ENCODE data around the gene COL6A2.

Gene COL6A2

DNA sequence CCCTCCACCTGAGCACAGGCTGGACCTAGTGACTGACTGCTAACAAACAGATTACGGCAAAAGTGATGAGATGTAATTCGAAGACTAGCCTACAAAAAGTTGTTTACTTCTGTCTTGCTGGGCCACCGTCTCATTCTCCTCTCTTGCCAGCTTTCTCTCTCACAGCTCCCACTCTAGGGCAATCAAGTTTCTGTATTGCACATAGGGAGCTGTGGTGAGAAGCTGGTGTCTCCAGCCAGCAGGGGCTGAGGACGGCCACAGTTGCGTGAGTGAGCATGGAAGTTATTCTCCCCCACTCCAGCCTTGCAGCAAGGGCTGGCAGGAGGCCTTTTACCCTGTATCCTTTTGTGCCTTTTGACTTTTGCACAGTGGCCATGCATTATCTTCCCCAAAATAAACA is 8.6 kb upstream of the COL6A2 start:
- H3K36me3 ChIP-seq (ENCODE audit: control insufficient read depth, insufficient read depth, low read length): no peaks in the 10 kb centered on the region
- no peaks in the 10 kb centered on the region for H3K4me1 ChIP-seq (ENCODE audit: control insufficient read depth, insufficient read depth, low read length)
- H3K4me3 ChIP-seq (ENCODE audit: low read depth, low read length): no peak overlapping the region
- H3K27ac ChIP-seq (ENCODE audit: low read depth, low read length): no peak overlapping the region
- H3K9ac ChIP-seq (ENCODE audit: low read depth, low read length): no peak overlapping the region
- H3K9me3 ChIP-seq (ENCODE audit: control insufficient read depth, insufficient read depth, low read length): peaks cover 34% of the 10 kb centered on the region
- no peaks in the 10 kb centered on the region for H3K27me3 ChIP-seq (ENCODE audit: control insufficient read depth, insufficient read depth, low read length)

DNA sequence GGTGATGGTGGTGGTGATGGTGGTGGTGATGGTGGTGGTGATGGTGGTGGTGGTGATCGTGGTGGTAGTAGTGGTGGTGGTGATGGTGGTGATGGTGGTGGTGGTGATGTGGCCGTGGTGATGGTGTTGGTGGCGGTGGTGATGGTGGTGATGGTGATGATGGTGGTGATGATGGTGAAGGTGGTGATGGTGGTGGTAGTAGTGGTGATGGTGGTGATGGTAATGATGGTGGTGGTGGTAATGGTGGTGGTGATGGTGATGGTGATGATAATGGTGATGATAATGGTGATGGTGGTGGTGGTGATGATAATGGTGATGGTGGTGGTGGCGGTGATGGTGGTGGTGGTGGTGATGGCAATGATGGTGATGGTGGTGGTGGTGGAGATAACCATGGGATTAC is 6.8 kb upstream of the COL6A2 start:
- Histone ChIP-seq H3K27ac (ENCODE audit: low read depth, low read length) (no peak overlapping the region), H3K36me3 (ENCODE audit: control insufficient read depth, insufficient read depth, low read length) (no peaks in the 10 kb centered on the region), H3K27me3 (ENCODE audit: control insufficient read depth, insufficient read depth, low read length) (no peaks in the 10 kb centered on the region), H3K9ac (ENCODE audit: low read depth, low read length) (no peak overlapping the region), H3K9me3 (ENCODE audit: control insufficient read depth, insufficient read depth, low read length) (peaks cover 38% of the 10 kb centered on the region), H3K4me3 (ENCODE audit: low read depth, low read length) (no peak overlapping the region), H3K4me1 (ENCODE audit: control insufficient read depth, insufficient read depth, low read length) (no peaks in the 10 kb centered on the region)

DNA sequence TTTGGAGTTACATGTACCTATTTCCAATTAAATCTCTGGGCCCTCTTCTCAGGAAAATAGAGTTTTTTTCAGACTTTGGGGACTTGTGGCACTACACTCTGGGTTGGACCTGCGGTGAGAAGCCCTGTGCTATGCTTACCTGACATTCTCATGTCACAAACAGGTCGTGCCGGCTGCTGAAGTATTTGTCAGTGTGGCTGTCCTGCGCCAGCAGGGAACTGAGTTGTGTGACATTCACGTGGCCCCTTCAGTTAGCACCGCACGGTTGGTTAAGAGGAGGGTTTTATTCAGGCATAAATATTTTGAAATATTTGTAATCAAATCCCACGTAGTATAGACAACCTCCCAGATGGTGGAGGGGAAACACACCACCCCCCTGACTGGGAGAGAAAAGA is 6.3 kb upstream of the COL6A2 start:
- no peaks in the 10 kb centered on the region for H3K27me3 ChIP-seq (ENCODE audit: control insufficient read depth, insufficient read depth, low read length)
- no peak overlapping the region for H3K4me3 ChIP-seq (ENCODE audit: low read depth, low read length)
- H3K4me1 ChIP-seq (ENCODE audit: control insufficient read depth, insufficient read depth, low read length): no peaks in the 10 kb centered on the region
- H3K9ac ChIP-seq (ENCODE audit: low read depth, low read length): no peak overlapping the region
- no peaks in the 10 kb centered on the region for H3K36me3 ChIP-seq (ENCODE audit: control insufficient read depth, insufficient read depth, low read length)
- H3K27ac ChIP-seq (ENCODE audit: low read depth, low read length): no peak overlapping the region
- peaks cover 38% of the 10 kb centered on the region for H3K9me3 ChIP-seq (ENCODE audit: control insufficient read depth, insufficient read depth, low read length)

DNA sequence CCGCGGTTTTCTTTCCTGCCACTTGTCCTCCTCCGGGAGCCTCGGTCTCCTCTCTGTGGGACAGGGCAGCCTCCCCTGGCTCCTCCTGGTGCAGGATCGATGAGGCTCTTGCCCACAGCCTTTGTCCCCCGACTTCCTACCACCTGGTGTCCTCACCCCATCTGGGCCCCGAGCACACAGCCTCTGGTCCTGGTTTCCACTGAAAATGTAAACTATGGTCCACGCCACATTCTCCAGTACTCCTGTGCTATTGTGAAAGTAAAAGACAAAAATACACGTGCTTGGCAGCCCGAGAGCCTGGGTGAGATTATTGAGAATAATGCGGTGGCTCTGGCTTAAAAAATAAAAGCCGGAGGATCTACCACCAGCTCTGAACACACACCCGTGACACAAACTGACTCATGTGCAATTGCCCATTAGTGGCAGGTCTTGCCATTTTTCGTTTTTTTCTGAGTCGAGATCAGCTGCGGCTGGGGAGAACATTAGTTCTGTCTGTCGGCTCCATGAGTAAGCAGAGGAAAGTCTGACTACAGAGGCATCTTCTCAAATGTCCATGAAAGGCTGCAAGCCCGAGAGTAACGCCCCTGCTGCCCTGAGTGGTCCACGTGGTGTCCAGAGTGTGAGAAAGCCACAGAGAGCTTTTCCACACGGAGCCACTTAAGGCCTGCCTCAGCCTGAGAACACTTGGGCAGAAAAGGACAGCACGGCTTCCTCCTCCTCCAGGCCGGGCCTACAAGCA is 5.7 kb upstream of the COL6A2 start:
- Histone ChIP-seq H3K4me1 (ENCODE audit: control insufficient read depth, insufficient read depth, low read length) (0 out of 2 replicates have a peak, but pooled peaks cover under 1% of the 10 kb centered on the region), H3K9ac (ENCODE audit: low read depth, low read length) (no peak overlapping the region), H3K9me3 (ENCODE audit: control insufficient read depth, insufficient read depth, low read length) (peaks cover 38% of the 10 kb centered on the region), H3K27ac (ENCODE audit: low read depth, low read length) (no peak overlapping the region), H3K4me3 (ENCODE audit: low read depth, low read length) (no peak overlapping the region), H3K36me3 (ENCODE audit: control insufficient read depth, insufficient read depth, low read length) (no peaks in the 10 kb centered on the region), H3K27me3 (ENCODE audit: control insufficient read depth, insufficient read depth, low read length) (no peaks in the 10 kb centered on the region)

DNA sequence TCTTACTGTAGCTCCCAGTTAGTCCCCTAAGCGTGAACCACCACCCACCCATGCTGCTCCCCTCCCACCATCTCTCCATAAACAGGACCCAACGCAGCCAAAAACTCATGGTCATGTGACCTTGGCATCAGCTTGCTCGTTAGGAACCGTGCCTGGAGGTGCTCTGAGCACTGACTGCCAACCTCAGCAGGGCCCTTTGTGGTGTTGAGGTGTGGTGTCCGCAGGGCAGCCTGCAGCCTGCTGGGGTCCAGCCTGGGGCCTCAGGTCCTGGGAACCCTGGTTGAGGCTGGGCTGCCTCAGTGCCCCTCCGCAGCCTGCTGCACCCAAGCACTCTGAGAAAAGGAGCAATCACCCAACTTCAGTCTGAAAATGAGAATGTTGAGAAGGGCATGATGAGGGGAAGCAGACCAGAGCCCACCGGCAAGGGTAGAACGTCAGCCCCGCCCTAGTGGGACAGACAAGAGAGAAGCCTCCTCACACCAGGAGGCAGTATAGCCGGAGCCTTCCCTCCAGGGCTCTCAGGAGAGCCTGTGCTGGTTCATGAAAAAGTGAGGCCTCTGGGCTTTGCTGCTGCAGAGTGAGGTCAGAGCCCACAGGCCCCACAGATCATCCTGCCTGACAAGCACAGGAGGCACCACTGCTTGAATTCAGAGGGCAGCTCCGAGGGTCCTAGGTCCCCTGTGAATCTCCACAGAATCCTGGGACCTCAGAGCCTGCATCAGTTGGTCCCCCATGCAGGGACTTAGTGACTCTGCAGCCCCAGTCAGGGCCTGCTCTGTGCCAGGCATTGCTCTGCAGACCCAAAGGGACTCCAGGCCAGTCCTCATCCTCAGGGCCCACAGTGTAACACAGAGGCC is 4.9 kb upstream of the COL6A2 start:
- Histone ChIP-seq H3K4me3 (ENCODE audit: low read depth, low read length) (no peak overlapping the region), H3K36me3 (ENCODE audit: control insufficient read depth, insufficient read depth, low read length) (no peaks in the 10 kb centered on the region), H3K27ac (ENCODE audit: low read depth, low read length) (no peak overlapping the region), H3K4me1 (ENCODE audit: control insufficient read depth, insufficient read depth, low read length) (0 out of 2 replicates have a peak, but pooled peaks cover 2% of the 10 kb centered on the region), H3K9ac (ENCODE audit: low read depth, low read length) (no peak overlapping the region), H3K27me3 (ENCODE audit: control insufficient read depth, insufficient read depth, low read length) (no peaks in the 10 kb centered on the region), H3K9me3 (ENCODE audit: control insufficient read depth, insufficient read depth, low read length) (peaks cover 38% of the 10 kb centered on the region)

DNA sequence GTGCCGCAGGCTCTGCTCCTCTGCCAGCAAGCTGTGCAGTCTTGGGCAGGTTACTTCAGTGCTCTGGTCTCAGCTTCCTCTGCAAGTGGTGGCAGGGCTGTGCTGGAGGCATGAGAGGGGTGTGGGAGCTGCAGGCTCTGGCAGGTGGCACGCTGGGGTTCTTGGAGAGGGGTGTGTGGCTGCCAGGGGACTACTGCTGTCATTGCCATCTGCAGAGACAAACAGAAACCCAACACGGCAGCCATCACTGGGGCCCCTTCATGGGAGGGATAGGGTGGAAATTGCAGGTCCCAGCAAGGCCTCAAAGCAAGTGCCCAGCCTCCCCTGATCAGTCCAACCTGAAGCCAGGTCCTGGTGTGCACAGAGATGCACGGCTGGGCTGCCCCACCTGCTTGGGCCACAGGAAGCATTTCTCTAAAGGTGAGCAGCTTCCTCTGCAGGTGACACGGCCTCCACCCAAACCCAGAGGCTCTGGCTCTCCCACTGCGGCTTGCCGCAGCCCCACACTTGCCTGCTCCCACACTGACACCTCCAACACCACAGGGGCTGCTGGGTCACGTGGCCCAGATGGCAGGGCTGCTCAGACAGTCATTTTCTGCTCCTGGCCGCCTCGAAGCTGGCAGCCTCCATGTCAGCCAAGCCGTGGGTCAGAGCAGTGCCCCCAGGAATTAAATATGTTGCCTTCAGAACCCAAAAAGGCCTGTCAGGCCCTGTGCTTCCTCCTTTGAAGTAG is 4.1 kb upstream of the COL6A2 start:
- 0 out of 2 replicates have a peak, but pooled peaks cover 2% of the 10 kb centered on the region for H3K4me1 ChIP-seq (ENCODE audit: control insufficient read depth, insufficient read depth, low read length)
- H3K9ac ChIP-seq (ENCODE audit: low read depth, low read length): no peak overlapping the region
- H3K27ac ChIP-seq (ENCODE audit: low read depth, low read length): no peak overlapping the region
- H3K27me3 ChIP-seq (ENCODE audit: control insufficient read depth, insufficient read depth, low read length): no peaks in the 10 kb centered on the region
- H3K9me3 ChIP-seq (ENCODE audit: control insufficient read depth, insufficient read depth, low read length): peaks cover 38% of the 10 kb centered on the region
- H3K36me3 ChIP-seq (ENCODE audit: control insufficient read depth, insufficient read depth, low read length): no peaks in the 10 kb centered on the region
- no peak overlapping the region for H3K4me3 ChIP-seq (ENCODE audit: low read depth, low read length)

DNA sequence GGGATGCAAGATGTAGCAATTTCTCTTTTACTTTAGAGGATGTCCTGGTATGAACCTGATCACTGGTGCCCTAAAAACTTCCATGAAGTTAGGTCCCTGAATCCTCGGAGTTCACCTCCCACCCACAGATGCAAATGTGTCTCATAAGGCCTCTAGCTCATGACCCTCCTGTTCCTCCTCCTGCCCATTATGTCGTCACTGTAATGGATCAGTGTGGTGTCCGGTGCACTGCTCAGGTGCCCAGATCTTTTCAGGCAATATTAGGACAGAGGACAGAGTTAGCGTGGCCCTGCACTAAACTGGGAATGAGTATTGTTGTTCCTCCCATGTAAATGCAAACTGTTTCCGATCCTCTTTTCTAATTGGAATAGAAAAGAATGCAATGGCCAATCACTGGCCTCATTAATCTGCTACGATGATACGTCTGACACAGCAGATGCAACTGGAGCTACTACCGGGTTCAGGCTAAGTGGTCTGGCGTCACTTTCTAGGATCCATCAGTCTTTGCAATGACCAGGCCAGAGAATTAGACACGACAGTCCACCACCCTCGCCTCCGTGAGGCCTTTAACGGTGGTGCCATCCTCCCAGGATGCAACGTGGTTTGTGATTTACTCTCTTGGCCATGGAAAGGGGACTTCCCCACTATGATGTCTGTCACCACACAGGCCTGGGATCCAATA is 3.4 kb upstream of the COL6A2 start:
- Histone ChIP-seq H3K27ac (ENCODE audit: low read depth, low read length) (no peak overlapping the region), H3K36me3 (ENCODE audit: control insufficient read depth, insufficient read depth, low read length) (no peaks in the 10 kb centered on the region), H3K9ac (ENCODE audit: low read depth, low read length) (no peak overlapping the region), H3K4me1 (ENCODE audit: control insufficient read depth, insufficient read depth, low read length) (0 out of 2 replicates have a peak, but pooled peaks cover 2% of the 10 kb centered on the region), H3K9me3 (ENCODE audit: control insufficient read depth, insufficient read depth, low read length) (peaks cover 38% of the 10 kb centered on the region), H3K4me3 (ENCODE audit: low read depth, low read length) (no peak overlapping the region), H3K27me3 (ENCODE audit: control insufficient read depth, insufficient read depth, low read length) (no peaks in the 10 kb centered on the region)

DNA sequence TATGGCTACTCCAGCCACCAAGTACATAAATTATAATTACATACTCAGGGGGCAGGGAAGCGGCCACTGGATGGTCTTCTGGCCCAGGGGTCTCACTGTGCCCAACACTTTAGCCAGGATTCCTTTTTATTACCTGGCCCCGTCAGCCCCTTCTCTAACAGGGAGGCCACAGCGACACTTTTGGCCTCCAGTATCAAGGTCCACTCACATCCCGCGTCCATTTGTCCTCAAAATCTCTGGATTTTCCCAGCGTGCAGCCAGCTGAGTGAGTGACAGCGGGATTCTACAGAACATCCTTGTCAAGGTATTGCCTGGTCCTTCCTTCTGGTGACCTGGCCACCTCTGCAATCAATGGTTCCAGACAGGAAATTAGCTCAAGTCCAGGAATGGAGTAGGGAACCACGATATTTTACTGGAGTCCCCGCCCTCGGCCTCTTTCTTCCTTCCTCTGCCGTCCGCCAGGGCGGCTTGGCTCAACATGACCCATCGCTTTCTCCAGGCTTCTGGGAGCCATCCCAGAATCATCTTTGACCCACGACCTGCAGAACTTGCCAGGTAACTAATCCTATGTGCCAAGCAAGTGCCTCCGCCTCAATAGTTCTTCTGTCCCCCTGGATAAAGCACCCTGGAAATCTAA is 2.7 kb upstream of the COL6A2 start:
- Histone ChIP-seq H3K9ac (ENCODE audit: low read depth, low read length) (no peak overlapping the region), H3K9me3 (ENCODE audit: control insufficient read depth, insufficient read depth, low read length) (peaks cover 36% of the 10 kb centered on the region), H3K4me3 (ENCODE audit: low read depth, low read length) (no peak overlapping the region), H3K27ac (ENCODE audit: low read depth, low read length) (no peak overlapping the region), H3K4me1 (ENCODE audit: control insufficient read depth, insufficient read depth, low read length) (0 out of 2 replicates have a peak, but pooled peaks cover 2% of the 10 kb centered on the region), H3K36me3 (ENCODE audit: control insufficient read depth, insufficient read depth, low read length) (no peaks in the 10 kb centered on the region), H3K27me3 (ENCODE audit: control insufficient read depth, insufficient read depth, low read length) (no peaks in the 10 kb centered on the region)

DNA sequence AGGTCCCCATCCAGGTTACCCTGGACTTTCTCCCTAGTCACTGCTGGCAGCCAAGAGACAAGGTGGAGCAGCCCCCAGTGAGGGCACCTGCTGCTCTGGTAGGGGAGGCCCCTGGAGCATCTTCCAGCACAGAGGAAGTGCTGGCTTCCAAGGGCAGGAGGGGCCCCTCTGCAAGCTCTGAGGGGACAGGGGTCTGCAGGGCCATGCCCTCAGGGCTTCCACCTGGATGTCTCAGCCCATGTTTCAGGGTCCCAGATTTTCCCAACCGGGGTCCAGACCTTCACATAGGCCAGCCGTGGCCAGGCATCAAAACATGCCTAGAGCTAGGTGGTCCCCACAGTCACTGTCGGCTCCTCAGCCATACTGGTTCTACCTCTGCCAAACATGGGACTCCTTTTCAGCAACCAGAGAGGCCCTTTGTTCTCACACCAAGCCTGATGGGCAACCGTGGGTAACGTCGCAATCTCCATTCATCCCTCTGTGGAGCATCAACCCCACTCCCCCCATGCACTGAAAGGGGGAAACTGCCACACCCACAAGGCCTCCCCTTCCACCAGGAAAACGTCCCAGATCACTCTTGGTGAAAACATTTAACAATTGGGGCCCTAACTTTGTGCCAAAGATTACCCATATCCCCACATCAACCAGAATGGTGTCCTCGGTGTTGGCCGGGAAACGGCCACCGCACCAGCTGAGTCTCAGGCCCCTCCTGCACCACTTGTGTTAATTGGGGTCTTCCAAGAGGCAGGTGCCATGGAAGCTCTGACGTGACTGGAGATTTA is 1.9 kb upstream of the COL6A2 start:
- Histone ChIP-seq H3K4me1 (ENCODE audit: control insufficient read depth, insufficient read depth, low read length) (0 out of 2 replicates have a peak, but pooled peaks cover 2% of the 10 kb centered on the region), H3K36me3 (ENCODE audit: control insufficient read depth, insufficient read depth, low read length) (no peaks in the 10 kb centered on the region), H3K27ac (ENCODE audit: low read depth, low read length) (no peak overlapping the region), H3K27me3 (ENCODE audit: control insufficient read depth, insufficient read depth, low read length) (no peaks in the 10 kb centered on the region), H3K9ac (ENCODE audit: low read depth, low read length) (no peak overlapping the region), H3K4me3 (ENCODE audit: low read depth, low read length) (no peak overlapping the region), H3K9me3 (ENCODE audit: control insufficient read depth, insufficient read depth, low read length) (peaks cover 34% of the 10 kb centered on the region)
